Keratinocyte (primary cell): Measurements from ENCODE around the gene PRKN. TPM values are rescaled to one million over a fixed set of nuclear protein-coding genes. Genes with fewer than 3 reads are reported as not detected.

Source experiments
- DNase-seq: peaks from one replicate; pipeline ENCODE4 v3.0.0-alpha.2; 2011; ENCODE audit warnings: low read depth, missing footprints, low spot score
- FAIRE-seq: peaks from 2 replicates; lab custom pipeline; 2011; peaks lifted over from hg19 to GRCh38; lab: Jason Lieb, UNC
- H2AFZ ChIP-seq: 2 replicates; pipeline ENCODE4 v1.6.0; 2012; ENCODE audit warnings: low read length, control low read depth, inconsistent platforms; ENCODE audit not compliant: control insufficient read depth
- H3K27ac ChIP-seq: 2 replicates; pipeline ENCODE4 v1.5.1; 2011; ENCODE audit warnings: low read length; ENCODE audit not compliant: control insufficient read depth, insufficient read depth
- H3K27me3 ChIP-seq: 3 replicates; pipeline ENCODE4 v1.6.0; 2011; ENCODE audit warnings: low read length; ENCODE audit not compliant: control insufficient read depth, insufficient read depth; ENCODE audit errors: extremely low read depth
- H3K36me3 ChIP-seq, 2 experiments: 2 replicates in 1 of 2; 3 replicates in 1 of 2; pipeline ENCODE4 v1.5.1; 2011; ENCODE audit warnings: low read length in 2 of 2, mild to moderate bottlenecking in 1 of 2; ENCODE audit not compliant: control insufficient read depth in 2 of 2, insufficient read depth in 2 of 2; ENCODE audit errors: extremely low read depth in 1 of 2
- H3K4me1 ChIP-seq: 3 replicates; pipeline ENCODE4 v1.5.1; 2011; ENCODE audit warnings: low read length; ENCODE audit not compliant: control insufficient read depth, insufficient read depth; ENCODE audit errors: extremely low read depth
- H3K4me2 ChIP-seq: 3 replicates; pipeline ENCODE4 v1.6.0; 2011; ENCODE audit warnings: low read depth, low read length; ENCODE audit not compliant: control insufficient read depth, insufficient read depth; ENCODE audit errors: extremely low read depth
- H3K4me3 ChIP-seq, 3 experiments: fragments of 200-600 bp in 1 of 3; sonication (generic) in 1 of 3; 2 replicates in 2 of 3; 3 replicates in 1 of 3; pipeline ENCODE4 v1.5.1; 2011 to 2016; ENCODE audit warnings: low read length in 3 of 3, mild to moderate bottlenecking in 3 of 3, control low read depth in 2 of 3, inconsistent platforms in 1 of 3, low read depth in 1 of 3, mixed read lengths in 1 of 3, mixed run types in 1 of 3, moderate library complexity in 1 of 3; ENCODE audit not compliant: control insufficient read depth in 2 of 3, insufficient read depth in 2 of 3; ENCODE audit errors: extremely low read depth in 1 of 3
- H3K79me2 ChIP-seq: 2 replicates; pipeline ENCODE4 v1.6.0; 2012; ENCODE audit warnings: low read length; ENCODE audit not compliant: control insufficient read depth, insufficient read depth
- H3K9ac ChIP-seq: 3 replicates; pipeline ENCODE4 v1.6.0; 2011; ENCODE audit warnings: low read length; ENCODE audit not compliant: control insufficient read depth, insufficient read depth; ENCODE audit errors: extremely low read depth
- H3K9me1 ChIP-seq: 3 replicates; pipeline ENCODE4 v1.6.0; 2011; ENCODE audit warnings: low read length; ENCODE audit not compliant: control insufficient read depth, insufficient read depth; ENCODE audit errors: extremely low read depth
- H3K9me3 ChIP-seq: 2 replicates; pipeline ENCODE4 v1.5.1; 2012; ENCODE audit warnings: low read depth, low read length; ENCODE audit not compliant: control insufficient read depth
- H4K20me1 ChIP-seq: 3 replicates; pipeline ENCODE4 v1.6.0; 2011; ENCODE audit warnings: low read length; ENCODE audit not compliant: control insufficient read depth, insufficient read depth; ENCODE audit errors: extremely low read depth
- CTCF ChIP-seq, 3 experiments: IDR thresholded peaks in 1 of 3; conservative IDR thresholded peaks in 1 of 3; optimal IDR thresholded peaks in 1 of 3; 2 replicates in 2 of 3; 3 replicates in 1 of 3; pipeline versions ENCODE3 to v1.5.1; 2011; ENCODE audit warnings: low read length in 3 of 3, mild to moderate bottlenecking in 3 of 3, moderate library complexity in 2 of 3, control low read depth in 1 of 3, inconsistent platforms in 1 of 3; ENCODE audit not compliant: insufficient read depth in 2 of 3; ENCODE audit errors: extremely low read depth in 1 of 3
- EZH2 ChIP-seq: IDR thresholded peaks from one replicate; pipeline ENCODE4 v1.6.1; 2012; ENCODE audit warnings: inconsistent platforms, mild to moderate bottlenecking, low read length, moderate library complexity
- dilution Hi-C: fragments of 300-500 bp; cut with MboI; formaldehyde crosslinking; loops from one replicate; pipeline ENCODE4 v1.7.0; 2020; ENCODE audit warnings: low sequenced_read_pairs; ENCODE audit not compliant: extremely low pct_ligation_motif_present
- polyA plus RNA-seq, 5 experiments: library from polyadenylated mRNA; depleted of rRNA in 3 of 5; stranded (reverse) in 3 of 5; stranded (forward) in 1 of 5; unstranded in 1 of 5; fragments of >200 nt; gene quantifications; 1 replicate in 1 of 5; 2 replicates in 3 of 5; 3 replicates in 1 of 5; pipeline versions ENCODE4 v1.2.1 to v1.2.3, GENCODE V29; 2011 to 2012; ENCODE audit warnings: missing spikeins in 2 of 5, low read depth in 1 of 5, low replicate concordance in 1 of 5

PRKN gene
- polyA plus RNA-seq, 1 donor (not counting 4 experiments of a cell fraction or from before 2014, with no cell fraction given), result 0.67 TPM

- Histone ChIP-seq H4K20me1 (no peaks in the 10 kb centered on the region), H3K36me3 (no peaks in the 10 kb centered on the region), H3K27ac (no peak overlapping the region), H3K4me2 (no peak overlapping the region), H3K27me3 (no peaks in the 10 kb centered on the region), H3K9me3 (no peaks in the 10 kb centered on the region), H2AFZ (no peak overlapping the region), H3K4me3 (no peak overlapping the region), H3K4me1 (no peaks in the 10 kb centered on the region), H3K9ac (no peak overlapping the region), H3K9me1 (no peaks in the 10 kb centered on the region), H3K79me2 (no peaks in the 10 kb centered on the region)
- no peak for DNase-seq
- FAIRE-seq, result no peak
- TF ChIP-seq CTCF (optimal IDR thresholded peaks at IDR 0.05 in 1 of 3, IDR thresholded peaks at IDR 0.05 in 1 of 3, conservative IDR thresholded peaks at IDR 0.05 in 1 of 3; ENCODE audit: extremely low read depth in 1 of 3, insufficient read depth in 2 of 3, low read length in 3 of 3), result no peak
- TF ChIP-seq EZH2, result no peak
- dilution Hi-C loops, result no loop called here
Observed at GRCh38 chr6:162408826-162409535, 318.6 kb downstream of the PRKN start.

GRCh38 chr6:162404951-162405350 lies 322.6 kb downstream of the PRKN start:
- no peak overlapping the region for H2AFZ ChIP-seq
- no peaks in the 10 kb centered on the region for H3K4me1 ChIP-seq
- H4K20me1 ChIP-seq, result no peaks in the 10 kb centered on the region
- no peak overlapping the region for H3K27ac ChIP-seq
- TF ChIP-seq CTCF (optimal IDR thresholded peaks at IDR 0.05 in 1 of 3, IDR thresholded peaks at IDR 0.05 in 1 of 3, conservative IDR thresholded peaks at IDR 0.05 in 1 of 3; ENCODE audit: extremely low read depth in 1 of 3, insufficient read depth in 2 of 3, low read length in 3 of 3) (no peak), EZH2 (no peak)
- no peak overlapping the region for H3K9ac ChIP-seq
- no peaks in the 10 kb centered on the region for H3K9me1 ChIP-seq
- H3K9me3 ChIP-seq, result no peaks in the 10 kb centered on the region
- no peaks in the 10 kb centered on the region for H3K36me3 ChIP-seq
- no peaks in the 10 kb centered on the region for H3K27me3 ChIP-seq
- DNase-seq (no peak), FAIRE-seq (no peak)
- dilution Hi-C loops, result no loop called here
- H3K4me2 ChIP-seq, result no peak overlapping the region
- H3K79me2 ChIP-seq, result no peaks in the 10 kb centered on the region
- H3K4me3 ChIP-seq, result no peak overlapping the region
